ENCODE data around the gene COL23A1. TPM values are rescaled to one million over a fixed set of nuclear protein-coding genes. Genes with fewer than 3 reads are reported as not detected.
A peak's percentile ranks its signal among the peaks of the same experiment; 100 is the strongest.

Gene COL23A1
- total RNA-seq (2022) (not detected in 2 replicates), Bru-seq, nascent RNA (percentile 5 among the genes with signal in this experiment), BruChase-seq, experiment 1, labeled RNA remaining after a 6-hour chase (percentile 7 among the genes with signal in this experiment), BruChase-seq, experiment 2, labeled RNA remaining after a 2-hour chase (percentile 8 among the genes with signal in this experiment)
- long read RNA-seq, partial matches to known transcripts = 0 of 1 reads
- long read RNA-seq, other reads (novel, unspliced or antisense) = 1 of 1 reads

GRCh38 chr5:178590141-178590923 is at the start of gene COL23A1:
Gene COL23A1 (minus strand): TSS chr5:178590393.
- intact Hi-C loops (cut with micrococcal nuclease; ENCODE audit: unreplicated experiment) = no loop called here
- Mint-ChIP-seq H3K4me3 (ENCODE audit: low read depth, unreplicated experiment) (no peak within 1 kb of the TSS), H3K27me3 (ENCODE audit: unreplicated experiment) (peaks cover 8% of the 10 kb centered on the region), H3K36me3 (ENCODE audit: insufficient read depth, unreplicated experiment) (no peaks in the 10 kb centered on the region), H3K27ac (ENCODE audit: unreplicated experiment) (no peak within 1 kb of the TSS), H3K9me3 (ENCODE audit: low read depth, unreplicated experiment) (peaks cover 18% of the 10 kb centered on the region), H3K4me1 (ENCODE audit: low read depth, unreplicated experiment) (no peaks in the 10 kb centered on the region)
- TF ChIP-seq CTCF (IDR thresholded peaks at IDR 0.05; ENCODE audit: unreplicated experiment) = no peak
- DNase-seq = no peak
- CTCF ChIA-PET = no interaction called here
- BruUV-seq (replicated peaks) = no TSS peak

- Mint-ChIP-seq H3K36me3 (ENCODE audit: insufficient read depth, unreplicated experiment) (no peaks in the 10 kb centered on the region), H3K27ac (ENCODE audit: unreplicated experiment) (no peak overlapping the region), H3K4me3 (ENCODE audit: low read depth, unreplicated experiment) (no peak overlapping the region), H3K4me1 (ENCODE audit: low read depth, unreplicated experiment) (peaks cover 9% of the 10 kb centered on the region), H3K27me3 (ENCODE audit: unreplicated experiment) (no peaks in the 10 kb centered on the region), H3K9me3 (ENCODE audit: low read depth, unreplicated experiment) (peaks cover 4% of the 10 kb centered on the region)
- no peak for DNase-seq
- CTCF ChIA-PET = no interaction called here
- no peak for TF ChIP-seq CTCF (IDR thresholded peaks at IDR 0.05; ENCODE audit: unreplicated experiment)
- intact Hi-C loops (cut with micrococcal nuclease; ENCODE audit: unreplicated experiment) = no loop called here
- BruUV-seq (replicated peaks) = no TSS peak
These were observed 47.3 kb upstream of the COL23A1 start for GRCh38 chr5:178637356-178638074.

GRCh38 chr5:178632285-178632684 is 42.1 kb upstream of the COL23A1 start:
- DNase-seq = no peak
- Mint-ChIP-seq H3K4me1 (ENCODE audit: low read depth, unreplicated experiment) (peaks cover 9% of the 10 kb centered on the region), H3K4me3 (ENCODE audit: low read depth, unreplicated experiment) (no peak overlapping the region), H3K36me3 (ENCODE audit: insufficient read depth, unreplicated experiment) (peaks cover 2% of the 10 kb centered on the region), H3K9me3 (ENCODE audit: low read depth, unreplicated experiment) (peaks cover 7% of the 10 kb centered on the region), H3K27me3 (ENCODE audit: unreplicated experiment) (no peaks in the 10 kb centered on the region), H3K27ac (ENCODE audit: unreplicated experiment) (no peak overlapping the region)
- TF ChIP-seq CTCF (IDR thresholded peaks at IDR 0.05; ENCODE audit: unreplicated experiment) = no peak
- CTCF ChIA-PET = no interaction called here
- no TSS peak for BruUV-seq (replicated peaks)
- intact Hi-C loops (cut with micrococcal nuclease; ENCODE audit: unreplicated experiment) = no loop called here

GRCh38 chr5:178630951-178631350 is 40.8 kb upstream of the COL23A1 start:
- Mint-ChIP-seq H3K4me1 (ENCODE audit: low read depth, unreplicated experiment) (peaks cover 9% of the 10 kb centered on the region), H3K4me3 (ENCODE audit: low read depth, unreplicated experiment) (no peak overlapping the region), H3K9me3 (ENCODE audit: low read depth, unreplicated experiment) (peaks cover 7% of the 10 kb centered on the region), H3K27ac (ENCODE audit: unreplicated experiment) (no peak overlapping the region), H3K27me3 (ENCODE audit: unreplicated experiment) (no peaks in the 10 kb centered on the region), H3K36me3 (ENCODE audit: insufficient read depth, unreplicated experiment) (peaks cover 15% of the 10 kb centered on the region)
- TF ChIP-seq CTCF (IDR thresholded peaks at IDR 0.05; ENCODE audit: unreplicated experiment) = no peak
- intact Hi-C loops (cut with micrococcal nuclease; ENCODE audit: unreplicated experiment) = no loop called here
- CTCF ChIA-PET = no interaction called here
- DNase-seq = no peak
- no TSS peak for BruUV-seq (replicated peaks)
